HFFc6 (cell line): ENCODE results near the gene EVA1B. TPM values are rescaled to one million over a fixed set of nuclear protein-coding genes. Genes with fewer than 3 reads are reported as not detected.

Source experiments
- DNase-seq: peaks from one replicate; pipeline ENCODE4 v3.0.0-alpha.2; 2018
- H3K27ac Mint-ChIP-seq: 2 replicates; pipeline ENCODE4 v1.8.0; 2020; ENCODE audit warnings: mild to moderate bottlenecking, mixed read lengths
- H3K27me3 Mint-ChIP-seq: 2 replicates; pipeline ENCODE4 v1.8.0; 2021; ENCODE audit warnings: mild to moderate bottlenecking, moderate library complexity, mixed read lengths; ENCODE audit not compliant: insufficient read depth
- H3K36me3 Mint-ChIP-seq: 2 replicates; pipeline ENCODE4 v1.8.0; 2021; ENCODE audit warnings: low read depth, mixed read lengths
- H3K4me1 Mint-ChIP-seq: 2 replicates; pipeline ENCODE4 v1.8.0; 2020; ENCODE audit warnings: low read depth, mixed read lengths
- H3K4me3 Mint-ChIP-seq: 2 replicates; pipeline ENCODE4 v1.8.0; 2020; ENCODE audit warnings: mild to moderate bottlenecking, moderate library complexity, mixed read lengths
- H3K9me3 Mint-ChIP-seq: 2 replicates; pipeline ENCODE4 v1.8.0; 2020; ENCODE audit warnings: mild to moderate bottlenecking, mixed read lengths
- total RNA-seq, 6 experiments: library from RNA; stranded (reverse); fragmentation: NEBNext Ultra II Directional; extraction: Animal tissue kit (Norgen Biotek cat#: 25700); gene quantifications; 2 replicates in 1 of 6; 3 replicates in 5 of 6; pipeline ENCODE4 v1.2.3, GENCODE V29; 2021
- TF ChIP-seq, protein P1 (sequence below): fragments of 200-600 bp; sonication (generic); IDR thresholded peaks from 2 replicates; pipeline ENCODE4 v1.5.0; 2021; ENCODE audit warnings: antibody characterized with exemption, mild to moderate bottlenecking

Gene EVA1B
- total RNA-seq, 6 experiments from 2014 or later: 152 to 206 (median 155) TPM

DNA sequence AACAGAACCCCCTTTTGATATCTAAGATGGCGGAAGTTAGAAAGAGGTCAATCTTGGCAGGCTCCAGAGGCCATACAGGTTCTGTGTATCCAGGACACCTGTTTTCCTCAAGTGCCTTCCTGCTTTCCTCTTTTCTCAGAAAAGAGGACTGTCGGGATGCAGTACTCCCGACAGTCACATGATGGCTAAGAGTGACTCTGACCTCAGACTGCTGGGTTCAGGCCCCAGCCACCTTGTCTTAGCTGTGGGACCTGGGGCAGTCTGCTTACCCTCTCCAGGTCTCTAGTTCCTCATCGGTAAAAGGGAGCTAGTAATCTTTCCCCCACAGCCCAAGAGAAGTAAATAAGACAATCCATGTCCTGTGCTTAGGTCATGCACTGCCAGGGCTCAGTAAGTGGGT, 32.4 kb upstream of the EVA1B start:
- no peak for DNase-seq
- no peak overlapping the region for H3K27ac Mint-ChIP-seq
- no peak overlapping the region for H3K4me3 Mint-ChIP-seq
- peaks cover 4% of the 10 kb centered on the region; the same call in 1 of the 2 replicates for H3K27me3 Mint-ChIP-seq
- peaks cover 44% of the 10 kb centered on the region for H3K36me3 Mint-ChIP-seq
- TF ChIP-seq, protein P1, sequence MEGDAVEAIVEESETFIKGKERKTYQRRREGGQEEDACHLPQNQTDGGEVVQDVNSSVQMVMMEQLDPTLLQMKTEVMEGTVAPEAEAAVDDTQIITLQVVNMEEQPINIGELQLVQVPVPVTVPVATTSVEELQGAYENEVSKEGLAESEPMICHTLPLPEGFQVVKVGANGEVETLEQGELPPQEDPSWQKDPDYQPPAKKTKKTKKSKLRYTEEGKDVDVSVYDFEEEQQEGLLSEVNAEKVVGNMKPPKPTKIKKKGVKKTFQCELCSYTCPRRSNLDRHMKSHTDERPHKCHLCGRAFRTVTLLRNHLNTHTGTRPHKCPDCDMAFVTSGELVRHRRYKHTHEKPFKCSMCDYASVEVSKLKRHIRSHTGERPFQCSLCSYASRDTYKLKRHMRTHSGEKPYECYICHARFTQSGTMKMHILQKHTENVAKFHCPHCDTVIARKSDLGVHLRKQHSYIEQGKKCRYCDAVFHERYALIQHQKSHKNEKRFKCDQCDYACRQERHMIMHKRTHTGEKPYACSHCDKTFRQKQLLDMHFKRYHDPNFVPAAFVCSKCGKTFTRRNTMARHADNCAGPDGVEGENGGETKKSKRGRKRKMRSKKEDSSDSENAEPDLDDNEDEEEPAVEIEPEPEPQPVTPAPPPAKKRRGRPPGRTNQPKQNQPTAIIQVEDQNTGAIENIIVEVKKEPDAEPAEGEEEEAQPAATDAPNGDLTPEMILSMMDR: peak; percentile 18; the same call in 1 of the 2 replicates
- H3K9me3 Mint-ChIP-seq: no peaks in the 10 kb centered on the region
- H3K4me1 Mint-ChIP-seq: peaks cover 63% of the 10 kb centered on the region

DNA sequence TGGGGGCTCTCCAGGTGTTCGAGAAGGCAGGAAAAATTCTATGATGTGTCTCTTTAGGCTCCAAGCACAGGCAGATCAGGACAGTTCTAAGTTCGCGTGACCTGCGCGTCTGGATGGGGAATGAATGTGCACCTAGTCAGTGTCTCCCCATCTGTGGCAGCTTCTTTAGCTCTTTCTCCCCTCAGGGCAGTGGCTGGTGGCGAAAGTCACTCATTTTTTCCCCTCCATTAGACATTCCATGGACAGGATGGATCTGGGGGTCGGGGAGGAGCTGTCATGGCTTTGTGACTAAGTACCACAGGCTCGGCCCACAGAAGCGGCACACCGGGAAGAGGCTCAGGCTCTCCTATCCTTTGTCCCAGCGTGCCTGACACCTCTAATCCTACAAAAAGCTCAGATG, 31.0 kb upstream of the EVA1B start:
- Mint-ChIP-seq H3K4me3 (no peak overlapping the region), H3K27ac (peak overlapping the region; percentile 52), H3K27me3 (peaks cover 4% of the 10 kb centered on the region; the same call in 1 of the 2 replicates)

DNA sequence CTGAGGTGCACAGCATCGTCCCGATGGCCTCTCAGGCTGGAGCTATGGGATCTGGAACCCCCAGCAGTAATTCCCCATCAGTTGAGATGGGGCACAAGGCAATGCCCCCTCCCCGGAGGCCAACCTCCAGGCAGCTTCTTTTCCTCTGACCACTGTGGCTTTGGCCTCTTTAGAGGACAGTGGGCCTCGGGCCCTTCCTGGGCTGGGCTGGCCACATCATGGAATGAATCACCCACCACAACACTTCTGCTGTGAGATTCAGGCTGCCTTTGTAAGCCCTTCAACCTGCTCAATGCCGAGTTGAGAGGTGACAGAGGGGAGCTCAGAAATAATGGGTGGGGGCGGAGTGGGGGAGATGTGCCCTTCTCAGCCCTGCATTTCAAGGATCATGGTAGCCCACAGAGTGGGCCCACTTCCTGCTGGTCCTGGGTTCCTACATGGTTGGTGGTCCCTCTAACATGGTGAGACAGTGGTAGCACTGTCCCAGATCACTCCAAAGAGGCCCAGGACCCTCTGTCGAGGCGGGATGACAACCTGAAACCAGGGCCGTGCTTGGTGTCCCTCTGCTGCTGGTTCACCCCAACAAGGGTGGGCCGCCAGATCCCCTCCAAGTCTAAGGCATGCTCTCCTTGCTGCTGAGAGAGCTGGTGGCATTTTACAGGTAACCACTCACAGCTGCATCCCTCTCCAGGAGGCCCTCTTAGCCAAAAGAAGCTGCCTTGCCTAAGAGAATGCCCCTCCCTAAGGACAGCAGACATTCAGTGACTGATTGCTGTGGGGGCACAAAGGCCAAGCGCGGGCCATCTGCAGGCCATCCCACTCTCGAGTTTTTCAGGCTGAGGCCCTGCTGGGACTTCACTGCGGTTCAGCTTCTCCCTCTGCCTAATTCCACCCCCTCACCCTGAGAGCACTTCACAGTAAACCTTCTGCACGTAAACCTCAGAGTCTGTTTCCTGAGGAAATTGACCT, 29.7 kb upstream of the EVA1B start:
- no peaks in the 10 kb centered on the region for H3K9me3 Mint-ChIP-seq
- H3K27ac Mint-ChIP-seq: peak overlapping the region; percentile 99
- H3K4me3 Mint-ChIP-seq: peak overlapping the region; percentile 83
- H3K27me3 Mint-ChIP-seq: peaks cover 4% of the 10 kb centered on the region; the same call in 1 of the 2 replicates
- H3K36me3 Mint-ChIP-seq: peaks cover 36% of the 10 kb centered on the region
- DNase-seq: peak; percentile 80
- TF ChIP-seq, protein P1: no peak
- peaks cover 63% of the 10 kb centered on the region for H3K4me1 Mint-ChIP-seq

More for the DNA sequence above, 31.0 kb upstream of the EVA1B start:
- DNase-seq: no peak
- Mint-ChIP-seq H3K36me3 (peaks cover 34% of the 10 kb centered on the region), H3K9me3 (no peaks in the 10 kb centered on the region), H3K4me1 (peaks cover 60% of the 10 kb centered on the region)
- TF ChIP-seq, protein P1: no peak

DNA sequence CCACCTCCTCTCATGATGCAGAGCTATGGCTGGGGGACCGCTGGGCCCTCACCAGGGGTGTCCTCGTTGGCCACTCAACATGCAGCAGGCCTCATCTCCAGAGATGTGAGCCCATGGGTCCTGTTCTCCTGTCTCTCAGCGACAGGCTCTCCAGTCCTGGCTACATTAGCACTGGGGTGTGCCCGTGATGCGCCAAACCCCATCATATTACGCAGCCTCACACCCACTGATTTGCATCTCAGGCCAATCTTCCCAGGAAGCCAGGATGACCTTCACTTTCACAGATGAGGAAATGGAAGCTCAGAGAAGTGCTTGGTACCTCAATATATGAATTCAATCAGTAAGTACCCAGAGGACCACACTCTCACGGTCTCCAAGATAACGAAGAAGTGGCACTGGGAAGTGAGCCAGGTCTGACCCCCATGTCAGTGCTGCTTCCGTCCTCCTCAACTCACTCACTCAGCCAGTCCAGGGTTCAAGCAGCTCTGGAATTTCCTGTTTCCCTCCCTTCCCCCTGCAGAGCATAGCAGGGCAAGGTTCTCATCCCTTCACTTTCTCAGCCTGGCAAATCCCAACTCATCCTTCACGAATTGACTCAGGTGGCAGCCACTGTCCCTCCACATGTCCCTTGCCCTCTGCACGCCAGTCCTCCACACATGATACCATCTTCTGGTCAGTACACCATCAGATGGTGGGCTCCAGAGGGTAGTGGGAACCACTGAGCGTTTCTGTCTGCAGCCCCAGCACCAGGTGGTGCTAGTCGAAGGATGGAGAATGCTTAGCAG, 28.9 kb upstream of the EVA1B start:
- peak; percentile 35 for DNase-seq
- Mint-ChIP-seq H3K27ac (peak overlapping the region; percentile 99), H3K4me3 (peak overlapping the region; percentile 83)

More for the DNA sequence above, 28.9 kb upstream of the EVA1B start:
- Mint-ChIP-seq H3K4me1 (peaks cover 68% of the 10 kb centered on the region), H3K36me3 (peaks cover 38% of the 10 kb centered on the region), H3K9me3 (no peaks in the 10 kb centered on the region), H3K27me3 (peaks cover 4% of the 10 kb centered on the region; the same call in 1 of the 2 replicates)
- TF ChIP-seq, protein P1: peak; percentile 46; the same call in 1 of the 2 replicates
